Cardiac muscle cell (in vitro differentiated cells and primary cell): ENCODE measurements around the gene MRPL44. TPM values are rescaled to one million over a fixed set of nuclear protein-coding genes. Genes with fewer than 3 reads are reported as not detected.

ENCODE experiments used
- DNase-seq, 2 donors: peaks; one replicate each; pipeline versions ENCODE4 v3.0.0 to v3.0.0-alpha.2; 2010 to 2017; ENCODE audit warnings: low read depth in 1 of 2, low spot score in 1 of 2
- H3K27ac ChIP-seq: fragments of 200-600 bp; sonication (generic); 2 replicates; pipeline ENCODE4 v1.5.1; 2016
- H3K27me3 ChIP-seq: fragments of 200-600 bp; sonication (generic); 2 replicates; pipeline ENCODE4 v1.6.0; 2016; ENCODE audit warnings: control low read depth
- H3K36me3 ChIP-seq: fragments of 200-600 bp; sonication (generic); 2 replicates; pipeline ENCODE4 v1.5.1; 2016; ENCODE audit warnings: control low read depth
- H3K4me1 ChIP-seq: fragments of 200-600 bp; sonication (generic); 2 replicates; pipeline ENCODE4 v1.8.1; 2017; ENCODE audit warnings: low read depth, mild to moderate bottlenecking, mixed run types
- H3K4me3 ChIP-seq: fragments of 200-600 bp; sonication (generic); 2 replicates; pipeline ENCODE4 v1.5.1; 2016; ENCODE audit warnings: mild to moderate bottlenecking
- H3K9me3 ChIP-seq: fragments of 200-600 bp; sonication (generic); 2 replicates; pipeline ENCODE4 v1.5.1; 2017; ENCODE audit warnings: low read depth, mild to moderate bottlenecking, control low read depth
- polyA plus RNA-seq: library from polyadenylated mRNA; unstranded; fragments of >200 nt; fragmentation: Nextera tagmentation; extraction: Ambion mirVana; gene quantifications from 2 replicates; pipeline ENCODE4 v1.2.1, GENCODE V29; 2016
- total RNA-seq: library from RNA; depleted of rRNA; stranded (reverse); fragments of >200 nt; gene quantifications from 2 replicates; pipeline ENCODE4 v1.2.3, GENCODE V29; 2016
- TF ChIP-seq, protein P1 (sequence below): IDR thresholded peaks from 2 replicates; pipeline ENCODE4 v1.5.1; 2012; ENCODE audit warnings: low read depth, mild to moderate bottlenecking, low read length

MRPL44 gene
- total and polyA plus RNA-seq, 2 experiments from 2014 or later = 31.5 to 35.3 TPM

DNA sequence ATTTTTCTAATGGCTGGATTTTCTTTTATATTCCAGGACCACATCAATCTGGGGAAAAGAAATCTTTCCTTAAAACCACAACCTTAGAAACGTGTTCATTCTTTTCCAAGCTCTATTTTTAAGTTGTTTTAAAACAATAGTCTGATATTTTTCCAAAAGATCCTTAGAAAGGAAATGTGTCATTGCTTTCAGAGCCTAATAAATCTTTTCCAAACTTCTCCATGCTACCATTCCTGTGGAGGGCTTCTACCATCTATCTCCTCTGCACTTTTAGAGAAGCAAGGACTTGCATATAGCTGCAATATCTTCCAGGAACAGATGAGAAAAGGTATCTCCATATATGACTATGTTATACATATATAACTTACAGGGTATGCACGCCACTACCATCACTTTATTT, 33.3 kb upstream of the MRPL44 start:
- Histone ChIP-seq H3K4me3 (no peak overlapping the region), H3K9me3 (no peaks in the 10 kb centered on the region), H3K27ac (no peak overlapping the region), H3K27me3 (no peaks in the 10 kb centered on the region), H3K4me1 (no peaks in the 10 kb centered on the region), H3K36me3 (no peaks in the 10 kb centered on the region)
- no peak for DNase-seq
- TF ChIP-seq, protein P1, sequence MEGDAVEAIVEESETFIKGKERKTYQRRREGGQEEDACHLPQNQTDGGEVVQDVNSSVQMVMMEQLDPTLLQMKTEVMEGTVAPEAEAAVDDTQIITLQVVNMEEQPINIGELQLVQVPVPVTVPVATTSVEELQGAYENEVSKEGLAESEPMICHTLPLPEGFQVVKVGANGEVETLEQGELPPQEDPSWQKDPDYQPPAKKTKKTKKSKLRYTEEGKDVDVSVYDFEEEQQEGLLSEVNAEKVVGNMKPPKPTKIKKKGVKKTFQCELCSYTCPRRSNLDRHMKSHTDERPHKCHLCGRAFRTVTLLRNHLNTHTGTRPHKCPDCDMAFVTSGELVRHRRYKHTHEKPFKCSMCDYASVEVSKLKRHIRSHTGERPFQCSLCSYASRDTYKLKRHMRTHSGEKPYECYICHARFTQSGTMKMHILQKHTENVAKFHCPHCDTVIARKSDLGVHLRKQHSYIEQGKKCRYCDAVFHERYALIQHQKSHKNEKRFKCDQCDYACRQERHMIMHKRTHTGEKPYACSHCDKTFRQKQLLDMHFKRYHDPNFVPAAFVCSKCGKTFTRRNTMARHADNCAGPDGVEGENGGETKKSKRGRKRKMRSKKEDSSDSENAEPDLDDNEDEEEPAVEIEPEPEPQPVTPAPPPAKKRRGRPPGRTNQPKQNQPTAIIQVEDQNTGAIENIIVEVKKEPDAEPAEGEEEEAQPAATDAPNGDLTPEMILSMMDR = no peak

DNA sequence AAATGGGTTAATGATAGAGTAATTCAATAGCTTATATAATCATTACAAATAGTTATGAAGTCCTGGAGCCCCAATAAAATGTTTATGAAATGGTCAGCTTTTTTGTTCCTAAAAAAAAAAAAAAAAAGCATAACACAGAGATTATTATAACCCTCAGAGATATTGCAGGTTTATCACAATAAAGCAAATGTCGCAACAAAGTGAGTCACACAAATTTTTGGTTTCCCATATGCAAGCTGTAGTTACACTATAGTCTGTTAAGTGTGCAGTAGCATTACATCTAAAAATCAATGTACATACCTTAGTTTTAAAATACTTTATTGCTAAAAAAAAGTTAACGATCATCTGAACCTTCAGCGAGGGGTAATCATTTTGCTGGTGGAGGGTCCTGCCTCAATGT, 32.2 kb upstream of the MRPL44 start:
- H3K27me3 ChIP-seq = no peaks in the 10 kb centered on the region
- H3K27ac ChIP-seq = no peak overlapping the region
- no peaks in the 10 kb centered on the region for H3K9me3 ChIP-seq
- TF ChIP-seq, protein P1 = no peak
- no peaks in the 10 kb centered on the region for H3K36me3 ChIP-seq
- H3K4me3 ChIP-seq = no peak overlapping the region
- H3K4me1 ChIP-seq = no peaks in the 10 kb centered on the region
- DNase-seq = peak in 1 of 2 donors; percentile 63

DNA sequence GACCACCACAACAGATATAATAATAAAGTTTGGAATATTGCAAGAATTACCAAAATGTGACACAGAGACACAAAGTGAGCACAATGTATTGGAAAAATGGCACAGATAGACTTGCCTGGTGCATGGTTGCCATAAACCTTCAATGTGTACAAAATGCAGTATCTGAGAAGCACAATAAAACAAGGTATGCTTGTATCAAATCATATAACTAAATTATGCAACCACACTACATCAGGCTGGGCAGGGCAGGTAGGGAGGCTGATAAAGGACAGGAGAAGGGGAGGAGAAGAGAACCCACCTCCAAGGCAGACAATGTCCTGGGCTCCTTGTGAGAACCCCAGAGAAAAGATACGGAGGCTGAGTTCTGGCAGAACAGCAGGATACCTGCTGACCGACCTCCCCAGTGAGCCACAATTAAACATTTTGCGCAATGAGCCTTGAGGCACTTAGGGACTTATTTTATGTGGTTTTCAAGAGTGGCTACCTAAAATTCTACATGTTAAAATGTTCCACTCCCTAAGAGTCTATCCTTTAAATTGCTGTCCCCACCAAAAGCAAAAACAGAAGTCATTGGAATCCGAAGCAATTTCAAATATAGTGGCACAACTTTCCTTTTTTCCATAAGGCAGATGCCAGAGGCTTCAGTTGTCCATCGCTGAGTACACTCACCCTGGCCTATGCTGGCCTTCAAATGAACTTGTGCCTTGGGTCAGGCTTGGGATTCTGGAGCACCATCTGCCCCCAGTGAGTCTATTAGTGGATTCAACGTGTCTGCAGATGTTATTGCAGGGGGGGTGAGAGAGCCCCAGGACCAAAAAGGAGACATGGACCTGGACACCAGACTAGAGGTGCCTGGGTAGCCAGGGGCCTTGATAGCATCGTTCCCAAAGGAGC, 28.9 kb upstream of the MRPL44 start:
- TF ChIP-seq, protein P1 = no peak
- Histone ChIP-seq H3K4me3 (no peak overlapping the region), H3K36me3 (no peaks in the 10 kb centered on the region), H3K9me3 (no peaks in the 10 kb centered on the region), H3K27me3 (no peaks in the 10 kb centered on the region), H3K4me1 (no peaks in the 10 kb centered on the region), H3K27ac (no peak overlapping the region)
- no peak for DNase-seq

DNA sequence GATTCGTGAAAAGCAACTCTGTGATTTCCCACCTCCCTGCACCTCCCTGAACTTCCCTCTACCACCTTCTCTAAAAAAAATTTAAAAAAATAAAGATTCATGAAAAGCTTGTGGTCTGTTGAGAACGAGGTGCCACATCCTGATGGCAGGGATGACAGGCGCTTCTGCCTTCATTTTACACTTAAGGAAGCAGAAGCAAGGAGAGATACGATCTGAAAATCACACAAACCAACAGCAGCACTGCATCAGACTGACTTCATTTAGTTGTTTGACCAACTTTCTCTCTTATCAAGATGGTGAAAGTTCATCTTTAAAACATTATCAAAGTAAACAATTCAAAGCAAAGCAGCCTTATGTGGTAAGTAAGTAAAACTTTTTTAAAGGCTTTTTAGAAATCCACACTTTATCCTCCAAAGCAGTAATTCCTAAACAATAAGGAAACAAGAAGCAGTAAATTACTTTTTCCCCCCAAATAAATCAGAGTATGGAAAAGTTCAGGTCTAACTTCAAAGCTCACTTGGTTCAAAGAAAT, 27.6 kb upstream of the MRPL44 start:
- Histone ChIP-seq H3K4me3 (no peak overlapping the region), H3K9me3 (no peaks in the 10 kb centered on the region), H3K4me1 (no peaks in the 10 kb centered on the region), H3K27me3 (no peaks in the 10 kb centered on the region), H3K27ac (no peak overlapping the region), H3K36me3 (no peaks in the 10 kb centered on the region)
- TF ChIP-seq, protein P1 = no peak
- DNase-seq = no peak

DNA sequence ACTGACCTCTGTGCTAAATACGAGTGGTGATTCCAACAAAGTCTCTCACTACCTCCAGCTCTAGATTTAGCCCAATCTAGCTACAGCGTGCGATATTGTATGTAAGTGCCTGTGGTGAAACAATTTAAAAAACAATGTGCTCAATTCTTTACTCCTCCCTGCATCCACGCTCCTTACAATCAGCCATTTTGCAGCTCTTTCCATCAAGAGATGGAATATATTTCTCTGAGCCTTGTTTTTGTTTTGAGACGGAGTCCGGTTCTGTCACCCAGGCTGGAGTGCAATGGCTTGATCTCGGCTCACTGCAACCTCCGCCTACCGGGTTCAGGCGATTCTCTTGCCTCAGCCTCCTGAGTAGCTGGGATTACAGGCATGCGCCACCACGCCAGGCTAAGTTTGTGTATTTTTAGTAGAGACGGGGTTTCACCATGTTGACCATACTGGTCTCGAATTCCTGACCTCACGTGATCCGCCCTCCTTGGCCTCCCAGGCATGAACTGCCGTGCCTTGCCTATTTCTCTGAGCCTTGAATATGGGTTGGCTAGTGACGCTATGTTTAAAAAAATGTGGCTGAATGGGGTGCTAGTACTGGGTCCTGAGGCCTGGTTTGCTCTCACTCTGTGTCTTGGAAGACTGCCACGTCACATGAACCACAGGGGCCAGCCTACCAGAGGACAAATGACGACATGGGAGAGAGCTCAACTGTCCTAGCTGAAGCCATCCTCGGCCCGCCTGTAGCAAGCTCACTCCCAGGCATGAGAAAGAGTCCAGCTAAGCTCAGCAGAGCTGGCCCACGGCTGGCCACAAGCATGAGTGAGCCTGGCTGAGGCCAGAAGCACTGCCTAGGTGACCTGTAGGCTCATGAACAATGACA, 26.9 kb upstream of the MRPL44 start:
- H3K27ac ChIP-seq = no peak overlapping the region
- TF ChIP-seq, protein P1 = no peak
- H3K4me1 ChIP-seq = peaks cover 4% of the 10 kb centered on the region
- H3K4me3 ChIP-seq = no peak overlapping the region
- no peaks in the 10 kb centered on the region for H3K9me3 ChIP-seq
- DNase-seq = no peak
- no peaks in the 10 kb centered on the region for H3K36me3 ChIP-seq
- no peaks in the 10 kb centered on the region for H3K27me3 ChIP-seq
